Measurements from ENCODE around the gene SRGAP1. TPM values are rescaled to one million over a fixed set of nuclear protein-coding genes. Genes with fewer than 3 reads are reported as not detected.

Gene SRGAP1
- total and polyA plus RNA-seq, 9 of the 15 experiments (the other 6 are each of a cell fraction or from before 2014, with no cell fraction given), result 0.01 to 0.13 (median 0.04) TPM; not detected in 3

GRCh38 chr12:63855299-63855698 is 10.8 kb downstream of the SRGAP1 start:
- no peak overlapping the region for H3K4me3 ChIP-seq
- H3K4me1 ChIP-seq (replicated peaks in 1 of 2; ENCODE audit: control insufficient read depth in 2 of 2, insufficient read depth in 2 of 2, low read length in 2 of 2), result no peaks in the 10 kb centered on the region
- ChIA-PET POLR2A (no interaction called here), CTCF (ENCODE audit: low intra/inter-chr PET ratio) (no interaction called here)
- no peak overlapping the region for H2AFZ ChIP-seq (ENCODE audit: low read depth, low read length)
- no peaks in the 10 kb centered on the region for H3K9me1 ChIP-seq (ENCODE audit: control insufficient read depth, insufficient read depth, low read length)
- no TSS peak for BruUV-seq (replicated peaks)
- H3K9ac ChIP-seq (ENCODE audit: insufficient read depth in 1 of 2, low read depth in 2 of 2, low read length in 2 of 2), result no peak overlapping the region
- H3K4me2 ChIP-seq (ENCODE audit: insufficient read depth, low read length), result no peak overlapping the region
- 0% methylated on average over 3 of the region's 3 CpGs for WGBS (ENCODE audit: insufficient coverage, low coverage, missing lambda C conversion rate)
- H3K9me3 ChIP-seq (replicated peaks; ENCODE audit: control insufficient read depth, insufficient read depth, low read depth, low read length), result no peaks in the 10 kb centered on the region
- ATAC-seq, result no peak
- FAIRE-seq, result no peak
- no peaks in the 10 kb centered on the region for H4K20me1 ChIP-seq (replicated peaks; ENCODE audit: control insufficient read depth, insufficient read depth, low read length)
- in situ Hi-C loops (cut with MboI) (no loop called here), intact Hi-C loops (cut with micrococcal nuclease) (no loop called here)
- DNase-seq (ENCODE audit: extremely low read depth in 1 of 4, low spot score in 3 of 4), result no peak
- TF ChIP-seq SAFB2 (IDR thresholded peaks at IDR 0.05; ENCODE audit: borderline replicate concordance, low read depth, low read length, severe bottlenecking), result no peak
- TF ChIP-seq ZNF764 (CRISPR knock-in tag; IDR thresholded peaks at IDR 0.05; ENCODE audit: low read depth), result no peak
- TF ChIP-seq DLX4 (CRISPR knock-in tag; IDR thresholded peaks at IDR 0.05), result no peak
- no peak for TF ChIP-seq USF2 (CRISPR knock-in tag; IDR thresholded peaks at IDR 0.05)
- no peak for TF ChIP-seq ZNF592 (IDR thresholded peaks at IDR 0.05)
- TF ChIP-seq SMARCE1 (IDR thresholded peaks at IDR 0.05), result no peak
- TF ChIP-seq WHSC1 (IDR thresholded peaks at IDR 0.05; ENCODE audit: low read length), result no peak
- no peak for TF ChIP-seq ZSCAN32 (CRISPR knock-in tag; IDR thresholded peaks at IDR 0.05)
- no peak for TF ChIP-seq MCM5 (IDR thresholded peaks at IDR 0.05; ENCODE audit: low read depth)
- TF ChIP-seq ATF6 (CRISPR knock-in tag; IDR thresholded peaks at IDR 0.05), result no peak
- no peak for TF ChIP-seq ZNF224 (CRISPR knock-in tag; IDR thresholded peaks at IDR 0.05)
- no peaks in the 10 kb centered on the region for H3K79me2 ChIP-seq (ENCODE audit: control insufficient read depth, insufficient read depth, low read length)
- H3K27me3 ChIP-seq (ENCODE audit: control insufficient read depth in 2 of 2, insufficient read depth in 2 of 2, low read length in 2 of 2), result peaks cover 0 to 6% of the 10 kb centered on the region in 2 experiments; a peak in 3 of 5 replicates
- H3K36me3 ChIP-seq (ENCODE audit: control insufficient read depth, insufficient read depth, low read length), result no peaks in the 10 kb centered on the region
- H3K27ac ChIP-seq (ENCODE audit: extremely low read depth, low read depth, low read length), result no peak overlapping the region

Measured in K562 (cell line).